ENCODE results near the gene ZFYVE21.

DNA sequence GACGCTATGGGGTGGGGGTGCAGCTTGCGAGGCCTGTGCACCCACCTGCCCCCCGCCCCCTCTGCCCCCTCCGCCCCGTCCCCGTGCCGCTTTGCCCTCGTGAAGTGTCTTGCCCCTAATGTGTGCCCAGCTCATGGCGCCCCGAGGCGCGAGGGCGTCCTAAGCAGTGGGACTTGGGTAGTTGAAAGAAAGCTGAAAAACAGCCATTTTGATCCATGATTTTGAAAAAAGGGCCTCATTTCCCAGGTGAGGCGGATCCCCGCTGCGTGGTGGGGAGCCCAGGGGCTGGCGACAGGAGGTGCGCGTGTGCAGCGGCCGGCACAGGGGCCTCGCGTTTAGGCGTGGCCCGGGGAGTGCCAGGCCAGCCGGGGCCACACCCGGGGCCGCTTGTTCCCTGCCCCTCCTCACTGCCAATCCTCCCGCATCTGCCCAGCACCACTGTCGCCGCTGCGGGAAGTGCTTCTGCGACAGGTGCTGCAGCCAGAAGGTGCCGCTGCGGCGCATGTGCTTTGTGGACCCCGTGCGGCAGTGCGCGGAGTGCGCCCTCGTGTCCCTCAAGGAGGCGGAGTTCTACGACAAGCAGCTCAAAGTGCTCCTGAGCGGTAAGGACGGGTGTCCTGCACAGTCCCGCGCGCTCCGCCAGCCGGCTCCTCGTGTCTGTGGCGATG lies 11.8 kb downstream of the ZFYVE21 start:
- no peak for TF ChIP-seq CTCF (IDR thresholded peaks at IDR 0.05)
- TF ChIP-seq POLR2A (IDR thresholded peaks at IDR 0.05), result no peak
- no peak for TF ChIP-seq EP300 (IDR thresholded peaks at IDR 0.05)
